Esophagus squamous epithelium (tissue), 5 donors: ENCODE measurements around the gene DCUN1D2. TPM values are rescaled to one million over a fixed set of nuclear protein-coding genes. Genes with fewer than 3 reads are reported as not detected.

Experiments used
- DNase-seq: peaks from one replicate; lab custom pipeline; 2025; lab: John Stamatoyannopoulos, UW
- H3K27ac ChIP-seq, 4 donors: fragments of 200-600 bp; sonication (generic); one replicate each; pipeline ENCODE4 v1.5.1; 2016 to 2019; ENCODE audit warnings: mild to moderate bottlenecking in 1 of 4
- H3K27me3 ChIP-seq, 4 donors: fragments of 200-600 bp; sonication (generic); 1 replicate in 3 of 4; 2 replicates in 1 of 4; pipeline versions ENCODE4 v1.5.1 to v1.6.0; 2017 to 2021; ENCODE audit warnings: antibody characterized with exemption in 1 of 4
- H3K36me3 ChIP-seq, 3 donors: fragments of 200-600 bp; sonication (generic); one replicate each; pipeline ENCODE4 v1.5.1; 2016 to 2019
- H3K4me1 ChIP-seq, 3 donors: fragments of 200-600 bp; sonication (generic); one replicate each; pipeline ENCODE4 v1.5.1; 2017 to 2019
- H3K4me3 ChIP-seq, 4 donors: fragments of 200-600 bp; sonication (generic); 1 replicate in 3 of 4; 2 replicates in 1 of 4; pipeline ENCODE4 v1.5.1; 2016 to 2019; ENCODE audit warnings: mild to moderate bottlenecking in 2 of 4, moderate library complexity in 1 of 4
- H3K9me3 ChIP-seq, 3 donors: fragments of 200-600 bp; sonication (generic); one replicate each; pipeline ENCODE4 v1.5.1; 2016 to 2019
- CTCF ChIP-seq, 6 experiments: fragments of 450-650 bp in 4 of 6; fragments of 200-600 bp in 2 of 6; sonication (generic) in 2 of 6; IDR thresholded peaks; one replicate each; pipeline ENCODE4 v1.5.1; 2016 to 2019; ENCODE audit warnings: antibody characterized with exemption in 6 of 6, mild to moderate bottlenecking in 4 of 6, moderate library complexity in 4 of 6
- POLR2A ChIP-seq, 4 donors: fragments of 450-650 bp; IDR thresholded peaks; one replicate each; pipeline ENCODE4 v1.6.1; 2017; ENCODE audit warnings: antibody characterized with exemption in 4 of 4, mild to moderate bottlenecking in 4 of 4, moderate library complexity in 3 of 4
- WGBS, 2 donors: methylation state at CpG; one replicate each; pipeline ENCODE4 v1.1.5; 2018; 5-methylcytosine and 5-hydroxymethylcytosine counted together
- intact Hi-C: fragments of 100-400 bp; cut with DNase I; formaldehyde crosslinking; loops from one replicate; pipeline ENCODE4 v1.15.0; 2022
- total RNA-seq, 4 donors: library from RNA; depleted of rRNA; stranded (reverse); fragments of >200 nt; gene quantifications; one replicate each; pipeline ENCODE4 v1.1.0, GENCODE V29; 2016
- donor health status: DM: yes; HTN: yes; CAD: no.

DCUN1D2 gene
- total RNA-seq, 4 donors from 2014 or later = 4.7 to 14.1 (median 7.7) TPM

DNA sequence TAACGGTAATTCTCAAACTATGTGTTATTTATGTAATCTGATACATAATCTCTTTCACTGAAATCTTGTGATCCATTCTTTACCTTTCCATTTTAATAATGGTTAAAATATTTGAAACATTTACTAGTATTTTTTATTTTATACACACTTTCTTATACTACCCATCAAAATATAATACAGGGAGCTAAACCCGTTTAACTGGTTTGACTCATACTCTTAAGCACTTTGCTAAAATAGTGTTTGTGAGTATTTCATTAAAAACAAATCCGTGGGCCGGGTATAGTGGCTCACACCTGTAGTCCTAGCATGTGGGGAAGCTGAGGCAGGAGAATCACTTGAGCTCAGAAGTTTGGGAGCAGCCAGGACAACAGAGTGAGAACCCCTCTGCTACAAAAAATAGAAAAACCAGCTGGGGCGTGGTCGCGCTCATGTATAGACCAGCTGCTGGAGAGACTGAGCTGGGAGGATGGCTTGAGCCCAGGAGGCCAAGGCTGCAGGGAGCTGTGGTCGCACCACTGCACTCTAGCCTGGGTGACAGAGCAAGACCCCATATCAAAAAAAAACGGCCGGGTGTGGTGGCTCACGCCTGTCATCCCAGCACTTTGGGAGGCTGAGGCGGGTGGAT is 43.8 kb upstream of the DCUN1D2 start:
- Histone ChIP-seq H3K9me3 (no peaks in the 10 kb centered on the region), H3K27me3 (no peaks in the 10 kb centered on the region), H3K4me1 (peaks cover 0 to 16% (median 0%) of the 10 kb centered on the region in 3 donors), H3K4me3 (no peak overlapping the region), H3K27ac (no peak overlapping the region), H3K36me3 (peaks cover 0 to 84% (median 0%) of the 10 kb centered on the region in 3 donors)
- DNase-seq = no peak
- intact Hi-C loops = no loop called here
- TF ChIP-seq CTCF (IDR thresholded peaks at IDR 0.05) (no peak), POLR2A (IDR thresholded peaks at IDR 0.05) (no peak)
- 73% methylated on average over 7 to 8 of the region's 12 CpGs for WGBS, 2 donors

- Histone ChIP-seq H3K27me3 (no peaks in the 10 kb centered on the region), H3K36me3 (peaks cover 0 to 84% (median 0%) of the 10 kb centered on the region in 3 donors), H3K27ac (no peak overlapping the region), H3K9me3 (no peaks in the 10 kb centered on the region), H3K4me3 (no peak overlapping the region), H3K4me1 (peaks cover 0 to 16% (median 0%) of the 10 kb centered on the region in 3 donors)
- no peak for TF ChIP-seq CTCF (IDR thresholded peaks at IDR 0.05)
- no peak for TF ChIP-seq POLR2A (IDR thresholded peaks at IDR 0.05)
- 79 to 88% methylated on average over 20 of the region's 24 CpGs for WGBS, 2 donors
- intact Hi-C loops = no loop called here
- no peak for DNase-seq
Measured at GRCh38 chr13:113533161-113533840, 42.8 kb upstream of the DCUN1D2 start.

DNA sequence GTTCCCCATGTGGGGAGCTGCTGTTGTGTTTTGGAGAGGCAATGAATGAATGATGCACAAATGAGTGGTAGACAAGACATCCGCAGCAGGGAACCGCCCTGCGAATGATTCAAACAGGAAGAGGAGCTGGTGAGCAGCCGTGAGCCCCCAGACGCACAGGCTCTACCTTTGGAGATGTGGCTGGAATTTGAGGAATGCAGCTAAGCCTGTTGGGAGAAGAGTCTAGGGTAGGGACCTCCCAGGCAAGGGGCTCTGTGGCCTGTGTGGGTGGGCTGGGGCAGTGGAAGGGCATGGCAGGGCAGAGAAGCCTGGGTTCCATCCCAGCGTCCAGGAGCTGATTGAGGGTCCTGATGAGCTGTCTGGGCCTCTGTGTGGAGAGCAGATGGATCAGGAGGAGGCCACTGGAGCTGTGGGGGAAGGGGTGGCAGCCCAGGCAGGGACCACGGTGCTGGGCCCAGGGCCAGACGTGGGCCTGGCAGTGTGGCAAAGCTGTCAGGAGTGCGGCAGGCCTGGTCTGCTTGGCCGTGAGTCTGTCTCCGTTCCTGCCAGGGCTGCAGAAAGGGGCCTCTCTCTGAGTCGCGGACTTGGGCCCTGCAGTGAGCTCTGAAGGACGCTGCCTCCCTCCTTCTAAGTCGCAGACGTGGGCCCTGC is 41.8 kb upstream of the DCUN1D2 start:
- H3K9me3 ChIP-seq = no peaks in the 10 kb centered on the region
- no peak overlapping the region for H3K27ac ChIP-seq
- H3K27me3 ChIP-seq = no peaks in the 10 kb centered on the region
- no peak overlapping the region for H3K4me3 ChIP-seq
- H3K36me3 ChIP-seq = peaks cover 0 to 84% (median 0%) of the 10 kb centered on the region in 3 donors
- no peak for TF ChIP-seq CTCF (IDR thresholded peaks at IDR 0.05)
- no peak for TF ChIP-seq POLR2A (IDR thresholded peaks at IDR 0.05)
- intact Hi-C loops = no loop called here
- peaks cover 0 to 16% (median 0%) of the 10 kb centered on the region in 3 donors for H3K4me1 ChIP-seq
- DNase-seq = no peak
- WGBS, 2 donors = 80 to 86% methylated on average over 5 to 6 of the region's 16 CpGs

DNA sequence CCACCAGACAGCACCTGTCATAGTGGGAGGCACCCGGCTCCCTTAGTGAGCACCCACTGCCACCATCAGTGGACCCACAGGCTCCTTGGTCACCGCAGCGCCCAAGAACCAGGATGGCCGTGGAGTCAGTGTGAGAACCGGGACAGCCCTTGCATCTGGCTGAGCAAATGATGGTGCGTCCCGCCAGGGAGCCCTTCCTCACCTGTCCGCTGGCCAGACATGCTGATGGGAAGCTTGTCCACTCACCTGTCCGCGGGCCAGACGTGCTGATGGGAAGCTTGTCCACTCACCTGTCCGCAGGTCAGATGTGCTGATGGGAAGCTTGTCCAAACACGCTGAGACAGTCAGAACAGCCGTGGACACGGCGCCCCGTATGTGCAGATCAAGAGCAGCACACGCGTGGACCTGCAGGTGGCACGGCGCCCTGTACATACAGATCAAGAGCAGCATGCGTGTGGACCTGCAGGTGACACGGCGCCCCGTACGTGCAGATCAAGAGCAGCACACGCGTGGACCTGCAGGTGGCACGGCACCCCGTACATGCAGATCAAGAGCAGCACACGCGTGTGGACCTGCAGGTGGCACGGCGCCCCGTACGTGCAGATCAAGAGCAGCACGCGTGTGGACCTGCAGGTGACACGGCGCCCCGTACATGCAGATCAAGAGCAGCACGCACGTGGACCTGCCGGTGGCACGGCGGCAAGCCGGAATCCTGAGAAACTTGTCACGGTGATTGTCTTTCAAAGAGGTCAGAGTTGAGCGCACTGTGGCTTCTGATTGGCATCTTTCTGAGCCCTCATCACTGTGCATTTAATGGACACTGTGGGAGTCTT is 40.7 kb upstream of the DCUN1D2 start:
- 87 to 95% methylated on average over 17 to 22 of the region's 49 CpGs for WGBS, 2 donors
- Histone ChIP-seq H3K4me3 (no peak overlapping the region), H3K4me1 (peaks cover 0 to 16% (median 0%) of the 10 kb centered on the region in 3 donors), H3K36me3 (peaks cover 0 to 85% (median 6%) of the 10 kb centered on the region in 3 donors), H3K9me3 (no peaks in the 10 kb centered on the region), H3K27ac (no peak overlapping the region), H3K27me3 (no peaks in the 10 kb centered on the region)
- TF ChIP-seq CTCF (IDR thresholded peaks at IDR 0.05) (no peak), POLR2A (IDR thresholded peaks at IDR 0.05) (no peak)
- intact Hi-C loops = no loop called here
- no peak for DNase-seq
